ENCODE measurements around the gene RRM2. TPM values are rescaled to one million over a fixed set of nuclear protein-coding genes. Genes with fewer than 3 reads are reported as not detected.

Gene RRM2
- total and polyA plus RNA-seq, 2 of the 4 experiments (the other 2 are of a cell fraction): 53.6 to 68.5 TPM

GRCh38 chr2:10122500-10123280 is at the start of gene RRM2 (continued):
- TF ChIP-seq, protein P1, sequence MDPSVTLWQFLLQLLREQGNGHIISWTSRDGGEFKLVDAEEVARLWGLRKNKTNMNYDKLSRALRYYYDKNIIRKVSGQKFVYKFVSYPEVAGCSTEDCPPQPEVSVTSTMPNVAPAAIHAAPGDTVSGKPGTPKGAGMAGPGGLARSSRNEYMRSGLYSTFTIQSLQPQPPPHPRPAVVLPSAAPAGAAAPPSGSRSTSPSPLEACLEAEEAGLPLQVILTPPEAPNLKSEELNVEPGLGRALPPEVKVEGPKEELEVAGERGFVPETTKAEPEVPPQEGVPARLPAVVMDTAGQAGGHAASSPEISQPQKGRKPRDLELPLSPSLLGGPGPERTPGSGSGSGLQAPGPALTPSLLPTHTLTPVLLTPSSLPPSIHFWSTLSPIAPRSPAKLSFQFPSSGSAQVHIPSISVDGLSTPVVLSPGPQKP (IDR thresholded peaks at IDR 0.05; ENCODE audit: borderline replicate concordance, low read depth, low read length): no peak
- TF ChIP-seq RFX5 (IDR thresholded peaks at IDR 0.05; ENCODE audit: low read depth, low read length) (no peak), CEBPB (IDR thresholded peaks at IDR 0.05; ENCODE audit: low read depth, low read length) (no peak)

DNA sequence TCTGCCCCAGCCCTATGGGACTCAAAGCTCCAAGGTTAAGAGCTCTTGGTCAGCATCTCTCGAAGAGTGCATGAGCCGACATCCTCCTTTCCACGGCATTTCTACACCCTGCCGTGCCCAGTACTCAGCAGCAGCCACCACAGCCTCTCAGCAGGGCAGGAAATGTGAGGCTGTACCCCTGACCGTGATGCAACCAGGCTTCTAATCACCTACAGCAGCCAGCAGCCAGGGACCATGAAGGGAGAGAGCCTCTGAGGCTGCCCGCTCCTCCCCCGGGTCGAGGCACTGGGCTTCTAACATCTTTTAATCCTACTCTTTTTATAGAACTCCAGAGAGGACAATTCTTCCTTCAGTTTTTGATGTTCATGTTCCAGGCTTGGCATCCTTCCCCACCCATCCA is 48.8 kb upstream of the RRM2 start:
- no peak overlapping the region for H3K9ac ChIP-seq (ENCODE audit: low read depth, low read length)
- no peak overlapping the region for H2BK20ac ChIP-seq (ENCODE audit: low read depth, low read length)
- no peaks in the 10 kb centered on the region; the same call in 1 of the 2 replicates for H3K9me1 ChIP-seq (ENCODE audit: insufficient read depth, low read length)
- dilution Hi-C loops (cut with HindIII; ENCODE audit: low sequenced_read_pairs, unreplicated experiment): no loop called here
- H3K4me1 ChIP-seq (ENCODE audit: control insufficient read depth, insufficient read depth, low read length): no peaks in the 10 kb centered on the region
- no peaks in the 10 kb centered on the region for H3K79me1 ChIP-seq (ENCODE audit: low read depth in 1 of 2, low read length in 2 of 2)
- no peak overlapping the region for H3K56ac ChIP-seq (ENCODE audit: extremely low read depth, insufficient read depth, low read length)
- no peak overlapping the region for H4K91ac ChIP-seq (ENCODE audit: insufficient read depth, low read depth, low read length)
- H4K20me1 ChIP-seq (ENCODE audit: insufficient read depth, low read length): peaks cover 6% of the 10 kb centered on the region; the same call in 1 of the 2 replicates
- peaks cover 43% of the 10 kb centered on the region for H3K27me3 ChIP-seq (ENCODE audit: control insufficient read depth, insufficient read depth, low read length)
- no peak overlapping the region for H3K23ac ChIP-seq (ENCODE audit: low read depth, low read length)
- H2BK15ac ChIP-seq (ENCODE audit: low read depth, low read length): no peak overlapping the region
- ATAC-seq (ENCODE audit: low read depth) (no peak), DNase-seq (no peak)
- H3K4me3 ChIP-seq (ENCODE audit: insufficient read depth, low read depth, low read length): no peak overlapping the region
- no TSS peak for BruUV-seq (replicated peaks)
- H2AK5ac ChIP-seq (ENCODE audit: low read depth, low read length): no peak overlapping the region
- 58% methylated on average over 5 of the region's 8 CpGs; no CpG with 5 or more reads in 1 of the 2 experiments for WGBS, 2 experiments (ENCODE audit: extremely low coverage in 2 of 2, insufficient read length in 1 of 2)
- no peaks in the 10 kb centered on the region for H3K36me3 ChIP-seq (ENCODE audit: control insufficient read depth, insufficient read depth, low read length)
- ChIA-PET POLR2A (ENCODE audit: unreplicated experiment) (no interaction called here), CTCF (interaction anchor here (1.1 to 3.1 kb wide), 4 partner anchors 8 to 362 kb away, joined by 5 to 29 read pairs (median 16); no protein-coding TSS in a partner anchor)
- no peak overlapping the region for H2AK9ac ChIP-seq (replicated peaks; ENCODE audit: low read depth, low read length, poor library complexity)
- no peak overlapping the region for H3K18ac ChIP-seq (ENCODE audit: low read depth, low read length)
- no peak overlapping the region for H3K27ac ChIP-seq (ENCODE audit: insufficient read depth, low read length)
- H3K4ac ChIP-seq (ENCODE audit: low read depth, low read length): no peak overlapping the region
- H3K4me2 ChIP-seq (ENCODE audit: low read depth, low read length): no peak overlapping the region
- H4K8ac ChIP-seq (ENCODE audit: low read depth in 2 of 2, low read length in 2 of 2): no peak overlapping the region
- intact Hi-C loops (cut with micrococcal nuclease): loop anchor here (2.0 to 10.0 kb wide), 3 partner anchors 23 to 595 kb away; no protein-coding TSS in a partner anchor
- no peak overlapping the region for H4K5ac ChIP-seq (ENCODE audit: low read depth, low read length)
- no peak overlapping the region for H2BK120ac ChIP-seq (ENCODE audit: low read depth, low read length)
- H2AFZ ChIP-seq (replicated peaks; ENCODE audit: low read length, poor library complexity): no peak overlapping the region
- in situ Hi-C loops (cut with MboI; ENCODE audit: low sequenced_read_pairs): loop anchor here (10.0 kb wide), 1 partner anchor 591 kb away; no protein-coding TSS in a partner anchor
- H2BK5ac ChIP-seq (ENCODE audit: low read depth, low read length, poor library complexity, severe bottlenecking): no peak overlapping the region
- H3K14ac ChIP-seq (replicated peaks; ENCODE audit: low read depth, low read length): no peak overlapping the region
- H3K9me3 ChIP-seq (ENCODE audit: control insufficient read depth, insufficient read depth, low read length): no peaks in the 10 kb centered on the region
- TF ChIP-seq POLR2A (IDR thresholded peaks at IDR 0.05; ENCODE audit: low read depth, low read length): no peak
- TF ChIP-seq, protein P2, sequence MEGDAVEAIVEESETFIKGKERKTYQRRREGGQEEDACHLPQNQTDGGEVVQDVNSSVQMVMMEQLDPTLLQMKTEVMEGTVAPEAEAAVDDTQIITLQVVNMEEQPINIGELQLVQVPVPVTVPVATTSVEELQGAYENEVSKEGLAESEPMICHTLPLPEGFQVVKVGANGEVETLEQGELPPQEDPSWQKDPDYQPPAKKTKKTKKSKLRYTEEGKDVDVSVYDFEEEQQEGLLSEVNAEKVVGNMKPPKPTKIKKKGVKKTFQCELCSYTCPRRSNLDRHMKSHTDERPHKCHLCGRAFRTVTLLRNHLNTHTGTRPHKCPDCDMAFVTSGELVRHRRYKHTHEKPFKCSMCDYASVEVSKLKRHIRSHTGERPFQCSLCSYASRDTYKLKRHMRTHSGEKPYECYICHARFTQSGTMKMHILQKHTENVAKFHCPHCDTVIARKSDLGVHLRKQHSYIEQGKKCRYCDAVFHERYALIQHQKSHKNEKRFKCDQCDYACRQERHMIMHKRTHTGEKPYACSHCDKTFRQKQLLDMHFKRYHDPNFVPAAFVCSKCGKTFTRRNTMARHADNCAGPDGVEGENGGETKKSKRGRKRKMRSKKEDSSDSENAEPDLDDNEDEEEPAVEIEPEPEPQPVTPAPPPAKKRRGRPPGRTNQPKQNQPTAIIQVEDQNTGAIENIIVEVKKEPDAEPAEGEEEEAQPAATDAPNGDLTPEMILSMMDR (conservative IDR thresholded peaks at IDR 0.05; ENCODE audit: low read depth, low read length): no peak
- TF ChIP-seq SMC3 (IDR thresholded peaks at IDR 0.05; ENCODE audit: low read depth, low read length): no peak
- no peak for TF ChIP-seq CHD1 (IDR thresholded peaks at IDR 0.05; ENCODE audit: low read depth, low read length)
- TF ChIP-seq FOS (IDR thresholded peaks at IDR 0.05; ENCODE audit: low read depth, low read length): no peak
- TF ChIP-seq RCOR1 (IDR thresholded peaks at IDR 0.05; ENCODE audit: insufficient replicate concordance, low read length): no peak
- TF ChIP-seq USF2 (IDR thresholded peaks at IDR 0.05; ENCODE audit: low read depth, low read length): no peak
- TF ChIP-seq BHLHE40 (IDR thresholded peaks at IDR 0.05; ENCODE audit: low read depth, low read length): no peak
- TF ChIP-seq MAZ (IDR thresholded peaks at IDR 0.05; ENCODE audit: borderline replicate concordance, low read depth, low read length): no peak
